Stomach (tissue), 9 donors: ENCODE measurements around the gene SERINC5. TPM values are rescaled to one million over a fixed set of nuclear protein-coding genes. Genes with fewer than 3 reads are reported as not detected.
"Not testable (repeated sequence)": the region's sequence is repeated elsewhere in the genome, so short reads cannot be mapped to it uniquely, and the experiment has no call there.

ENCODE experiments used
- DNase-seq, 2 donors: peaks; one replicate each; pipeline versions ENCODE4 v3.0.0 to v3.0.0-alpha.2; 2013 to 2019
- H3K27ac ChIP-seq, 5 donors: fragments of 200-600 bp in 4 of 5; sonication (generic) in 4 of 5; one replicate each; pipeline ENCODE4 v1.5.1; 2013 to 2019; ENCODE audit warnings: mild to moderate bottlenecking in 1 of 5, moderate library complexity in 1 of 5
- H3K27me3 ChIP-seq, 3 donors: fragments of 200-600 bp; sonication (generic); one replicate each; pipeline ENCODE4 v1.5.1; 2017 to 2019; ENCODE audit warnings: mixed run types in 1 of 3
- H3K36me3 ChIP-seq, 4 donors: fragments of 200-600 bp; sonication (generic); 1 replicate in 3 of 4; 2 replicates in 1 of 4; pipeline ENCODE4 v1.5.1; 2016 to 2019
- H3K4me1 ChIP-seq, 4 donors: fragments of 200-600 bp; sonication (generic); one replicate each; pipeline ENCODE4 v1.5.1; 2016 to 2019
- H3K4me3 ChIP-seq, 4 donors: fragments of 200-600 bp; sonication (generic) in 3 of 4; one replicate each; pipeline ENCODE4 v1.5.1; 2016 to 2019; ENCODE audit warnings: mild to moderate bottlenecking in 1 of 4
- H3K9me3 ChIP-seq, 4 donors: fragments of 200-600 bp; sonication (generic); one replicate each; pipeline ENCODE4 v1.5.1; 2016 to 2019
- CTCF ChIP-seq, 7 experiments: fragments of 450-650 bp in 4 of 7; fragments of 200-600 bp in 3 of 7; sonication (generic) in 3 of 7; IDR thresholded peaks; one replicate each; pipeline ENCODE4 v1.5.1; 2016 to 2019; ENCODE audit warnings: antibody characterized with exemption in 7 of 7, control low read depth in 2 of 7, mild to moderate bottlenecking in 1 of 7
- EP300 ChIP-seq: sonication (generic); formaldehyde crosslinking; IDR thresholded peaks from one replicate; pipeline ENCODE4 v1.6.1; 2017; ENCODE audit warnings: antibody characterized with exemption
- POLR2A ChIP-seq, 4 donors: fragments of 450-650 bp; IDR thresholded peaks; one replicate each; pipeline ENCODE4 v1.6.1; 2016; ENCODE audit warnings: antibody characterized with exemption in 4 of 4, control low read depth in 2 of 4, mild to moderate bottlenecking in 1 of 4, moderate library complexity in 1 of 4
- POLR2AphosphoS5 ChIP-seq, 3 donors: sonication (generic); formaldehyde crosslinking; IDR thresholded peaks; one replicate each; pipeline ENCODE4 v1.6.1; 2016; ENCODE audit warnings: antibody characterized with exemption in 3 of 3
- WGBS, 5 donors: extraction: QIAGEN DNeasy Blood & Tissue Kit in 3 of 5; methylation state at CpG; one replicate each; pipeline versions ENCODE4 v1.1.5 to v1.1.7; 2013 to 2018; 5-methylcytosine and 5-hydroxymethylcytosine counted together
- intact Hi-C: fragments of 100-400 bp; cut with DNase I; formaldehyde crosslinking; loops from one replicate; pipeline ENCODE4 v1.15.1; 2023; ENCODE audit warnings: low total_unique reads
- polyA plus RNA-seq, 3 donors: library from polyadenylated mRNA; stranded (reverse); fragments of 200-250 nt; gene quantifications; one replicate each; pipeline ENCODE4 v1.2.3, GENCODE V29; 2013
- total RNA-seq, 5 donors: library from RNA; depleted of rRNA; stranded (reverse); fragments of >200 nt; gene quantifications; one replicate each; pipeline versions ENCODE4 v1.1.0 to v1.2.3, GENCODE V29; 2014 to 2016
- donor health status: healthy with polysubstance abuse.
- donor health status: Bipolar disorder and iron deficiency.
- donor health status: healthy.

Gene SERINC5
- total and polyA plus RNA-seq, 8 donors = 2.4 to 71.4 (median 18.7) TPM

- peaks cover 0 to 22% (median 0%) of the 10 kb centered on the region in 4 donors for H3K4me1 ChIP-seq
- intact Hi-C loops = loop anchor here (5.0 kb wide), 1 partner anchor 213 kb away; no protein-coding TSS in a partner anchor
- H3K27me3 ChIP-seq = no peaks in the 10 kb centered on the region
- DNase-seq = no peak
- TF ChIP-seq POLR2AphosphoS5 (IDR thresholded peaks at IDR 0.05) = no peak
- TF ChIP-seq CTCF (IDR thresholded peaks at IDR 0.05) = no peak
- no peak for TF ChIP-seq EP300
- no peak for TF ChIP-seq POLR2A (IDR thresholded peaks at IDR 0.05)
- 52 to 65% (median 60%) methylated on average over 5 of the region's 5 CpGs for WGBS, 5 donors
- H3K9me3 ChIP-seq = no peaks in the 10 kb centered on the region
- H3K36me3 ChIP-seq = no peaks in the 10 kb centered on the region
- H3K4me3 ChIP-seq = no peak overlapping the region
- no peak overlapping the region for H3K27ac ChIP-seq
Measured at GRCh38 chr5:80094236-80094738, 161.6 kb downstream of the SERINC5 start.

- peak in 1 of 2 donors; percentile 58 for DNase-seq
- Histone ChIP-seq H3K27me3 (no peaks in the 10 kb centered on the region), H3K27ac (no peak overlapping the region), H3K9me3 (no peaks in the 10 kb centered on the region), H3K4me3 (no peak overlapping the region), H3K36me3 (no peaks in the 10 kb centered on the region), H3K4me1 (peaks cover 0 to 22% (median 0%) of the 10 kb centered on the region in 4 donors)
- intact Hi-C loops = loop anchor here (5.0 kb wide), 1 partner anchor 214 kb away; no protein-coding TSS in a partner anchor
- no peak for TF ChIP-seq EP300
- WGBS, 5 donors = 35 to 67% (median 53%) methylated on average over 8 of the region's 8 CpGs
Measured at GRCh38 chr5:80093796-80094195, 162.1 kb downstream of the SERINC5 start.

- H3K27ac ChIP-seq = peak overlapping the region in 1 of 5 donors; percentile 51
- no peaks in the 10 kb centered on the region for H3K9me3 ChIP-seq
- no peak for TF ChIP-seq POLR2A (IDR thresholded peaks at IDR 0.05)
- TF ChIP-seq EP300 = no peak
- no peak for TF ChIP-seq CTCF (IDR thresholded peaks at IDR 0.05)
- no peak for TF ChIP-seq POLR2AphosphoS5 (IDR thresholded peaks at IDR 0.05)
- DNase-seq = no peak
- H3K4me3 ChIP-seq = no peak overlapping the region
- intact Hi-C loops = loop anchor here (5.0 kb wide), 1 partner anchor 215 kb away; no protein-coding TSS in a partner anchor
- WGBS, 5 donors = 82 to 87% (median 84%) methylated on average over 8 of the region's 8 CpGs
- H3K36me3 ChIP-seq = no peaks in the 10 kb centered on the region
- peaks cover 0 to 22% (median 0%) of the 10 kb centered on the region in 4 donors for H3K4me1 ChIP-seq
- no peaks in the 10 kb centered on the region for H3K27me3 ChIP-seq
Measured at GRCh38 chr5:80092486-80093107, 163.3 kb downstream of the SERINC5 start.

- H3K4me3 ChIP-seq = not testable (repeated sequence)
- WGBS, 5 donors = 24 to 34% (median 30%) methylated on average over 15 of the region's 15 CpGs
Measured at GRCh38 chr5:80091792-80092192, 164.1 kb downstream of the SERINC5 start.

More at GRCh38 chr5:80091792-80092192, 164.1 kb downstream of the SERINC5 start:
- peaks cover 0 to 22% (median 0%) of the 10 kb centered on the region in 4 donors for H3K4me1 ChIP-seq
- not testable (repeated sequence) for H3K9me3 ChIP-seq, H3K36me3 ChIP-seq, H3K27me3 ChIP-seq
- TF ChIP-seq CTCF (IDR thresholded peaks at IDR 0.05) = peak in 5 of 7 experiments; percentile 39 to 81 (median 73)
- intact Hi-C loops = loop anchor here (5.0 kb wide), 1 partner anchor 216 kb away; no protein-coding TSS in a partner anchor
- DNase-seq = peak in 1 of 2 donors; percentile 81
- H3K27ac ChIP-seq = peak overlapping the region in 2 of 5 donors; percentile 14 to 51
